ENCODE results near the gene CHD3.

- TF ChIP-seq ZNF274 (IDR thresholded peaks at IDR 0.05; ENCODE audit: low read depth, low read length): no peak
- no peak for TF ChIP-seq YY1 (IDR thresholded peaks at IDR 0.05; ENCODE audit: insufficient read depth, insufficient read length)
These were observed 57.9 kb downstream of the CHD3 start for GRCh38 chr17:7946441-7946840.

Data from NT2/D1 (cell line).